Right atrium auricular region (tissue), 2 donors: ENCODE measurements around the gene TRIM36. TPM values are rescaled to one million over a fixed set of nuclear protein-coding genes. Genes with fewer than 3 reads are reported as not detected.

Experiments used
- DNase-seq: peaks from one replicate; pipeline ENCODE4 v3.0.0-alpha.2; 2019; ENCODE audit warnings: low spot score
- H3K27ac ChIP-seq, 2 donors: fragments of 200-600 bp; sonication (generic); 1 replicate in 1 of 2; 2 replicates in 1 of 2; pipeline ENCODE4 v1.5.1; 2016 to 2019
- H3K27me3 ChIP-seq, 2 donors: fragments of 200-600 bp; sonication (generic); one replicate each; pipeline versions ENCODE4 v1.5.1 to v1.6.0; 2017 to 2019
- H3K36me3 ChIP-seq: fragments of 200-600 bp; sonication (generic); one replicate; pipeline ENCODE4 v1.5.1; 2016
- H3K4me1 ChIP-seq, 2 donors: fragments of 200-600 bp; sonication (generic); one replicate each; pipeline versions ENCODE4 v1.5.1 to v1.6.0; 2017 to 2019
- H3K4me3 ChIP-seq, 2 donors: fragments of 200-600 bp; sonication (generic); 1 replicate in 1 of 2; 2 replicates in 1 of 2; pipeline ENCODE4 v1.5.1; 2017 to 2019; ENCODE audit warnings: mild to moderate bottlenecking in 1 of 2, moderate library complexity in 1 of 2
- H3K9me3 ChIP-seq, 2 donors: fragments of 200-600 bp; sonication (generic); one replicate each; pipeline ENCODE4 v1.5.1; 2019
- CTCF ChIP-seq, 2 donors: fragments of 200-600 bp; sonication (generic); IDR thresholded peaks; one replicate each; pipeline ENCODE4 v1.5.1; 2019; ENCODE audit warnings: antibody characterized with exemption in 2 of 2
- total RNA-seq, 2 donors: library from RNA; depleted of rRNA; stranded (reverse); fragments of >200 nt; gene quantifications; one replicate each; pipeline ENCODE4 v1.1.0, GENCODE V29; 2016

Gene TRIM36
- total RNA-seq, 2 donors from 2014 or later, result 0.55 to 2.0 TPM

- Histone ChIP-seq H3K27ac (no peak overlapping the region), H3K4me1 (peaks cover 0 to 20% of the 10 kb centered on the region in 2 donors), H3K9me3 (no peaks in the 10 kb centered on the region), H3K4me3 (no peak overlapping the region), H3K27me3 (no peaks in the 10 kb centered on the region), H3K36me3 (no peaks in the 10 kb centered on the region)
- no peak for DNase-seq
- no peak for TF ChIP-seq CTCF (IDR thresholded peaks at IDR 0.05)
Observed at GRCh38 chr5:115165790-115166189, 3.9 kb downstream of the TRIM36 start.

DNA sequence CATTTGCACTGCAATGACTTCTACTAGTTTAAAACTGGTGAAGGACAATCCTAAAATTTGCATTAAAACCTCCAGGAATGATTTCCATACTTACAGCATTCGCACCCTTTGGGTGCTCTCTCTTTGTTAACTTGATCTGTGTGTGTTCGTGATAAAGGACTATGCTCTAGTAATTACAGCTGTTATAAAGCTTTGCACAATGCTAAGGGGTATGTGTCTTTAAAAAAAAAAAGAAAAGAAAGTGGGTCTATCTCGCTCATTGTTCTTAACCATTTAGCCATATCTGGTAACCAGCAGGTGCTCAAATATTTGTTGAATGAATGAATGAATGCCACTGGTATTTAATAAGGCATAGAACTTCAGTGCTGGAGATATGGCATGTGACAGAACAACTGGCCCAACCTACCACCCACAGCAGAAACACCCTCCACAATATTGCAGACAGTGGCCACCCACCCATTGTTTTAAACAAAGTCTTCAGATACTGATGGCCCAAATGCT is 8.7 kb downstream of the TRIM36 start:
- Histone ChIP-seq H3K4me1 (no peaks in the 10 kb centered on the region), H3K27ac (no peak overlapping the region), H3K36me3 (no peaks in the 10 kb centered on the region), H3K4me3 (no peak overlapping the region), H3K27me3 (no peaks in the 10 kb centered on the region), H3K9me3 (peaks cover 0 to 6% of the 10 kb centered on the region in 2 donors)
- no peak for TF ChIP-seq CTCF (IDR thresholded peaks at IDR 0.05)
- DNase-seq, result no peak

DNA sequence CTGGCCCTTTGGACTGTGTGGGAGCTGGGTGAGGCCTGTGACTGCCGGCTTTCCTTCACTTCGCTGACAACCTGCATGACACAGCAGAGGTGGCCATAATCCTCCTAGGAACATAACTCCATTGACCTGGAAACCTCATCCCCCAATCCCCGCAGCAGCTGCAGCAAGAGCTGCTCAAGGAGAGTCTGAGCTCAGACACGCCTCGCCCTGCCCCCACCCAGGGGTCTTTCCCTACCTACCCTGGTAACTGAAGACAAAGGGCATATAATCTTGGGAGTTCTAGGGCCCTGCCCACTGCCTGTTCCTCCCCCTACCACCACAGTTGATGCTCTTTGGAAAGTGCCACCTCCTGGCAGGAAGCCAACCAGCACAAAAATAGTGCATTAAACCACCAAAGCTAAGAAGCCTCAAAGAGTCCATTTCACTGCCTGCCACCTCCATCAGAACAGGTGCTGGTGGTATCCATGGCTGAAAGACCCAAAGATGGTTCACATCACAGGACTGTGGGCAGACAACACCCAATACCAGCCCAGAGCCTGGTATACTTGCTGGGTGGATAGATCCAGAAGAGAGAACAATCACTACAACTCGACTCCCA is 18.4 kb downstream of the TRIM36 start:
- no peak for DNase-seq

DNA sequence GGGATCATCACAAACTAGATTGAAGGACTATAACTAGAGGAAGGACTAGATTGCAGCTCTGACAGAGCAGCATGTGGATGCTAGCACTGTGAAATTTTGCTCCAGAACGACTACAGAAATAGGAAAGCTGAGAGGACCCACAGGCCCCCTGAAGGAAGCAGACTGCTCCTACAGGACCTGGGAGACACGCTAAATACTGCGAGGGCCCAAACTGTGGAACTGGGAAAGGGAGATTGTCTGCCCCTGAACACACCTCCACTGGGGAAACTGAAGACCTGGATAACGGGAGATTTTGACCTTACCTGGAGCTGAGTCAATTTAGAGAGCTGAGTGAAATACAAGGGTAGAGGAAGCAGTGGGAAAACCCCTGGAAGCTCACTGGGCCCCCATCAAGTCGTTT is 19.2 kb downstream of the TRIM36 start:
- Histone ChIP-seq H3K27ac (no peak overlapping the region), H3K9me3 (peaks cover 0 to 13% of the 10 kb centered on the region in 2 donors), H3K4me1 (no peaks in the 10 kb centered on the region), H3K4me3 (no peak overlapping the region), H3K27me3 (no peaks in the 10 kb centered on the region), H3K36me3 (no peaks in the 10 kb centered on the region)
- DNase-seq, result no peak
- TF ChIP-seq CTCF (IDR thresholded peaks at IDR 0.05), result no peak

More for the DNA sequence above, 18.4 kb downstream of the TRIM36 start:
- no peak overlapping the region for H3K4me3 ChIP-seq
- H3K27me3 ChIP-seq, result no peaks in the 10 kb centered on the region
- no peaks in the 10 kb centered on the region for H3K36me3 ChIP-seq
- H3K27ac ChIP-seq, result no peak overlapping the region
- H3K4me1 ChIP-seq, result no peaks in the 10 kb centered on the region
- H3K9me3 ChIP-seq, result peaks cover 0 to 18% of the 10 kb centered on the region in 2 donors
- TF ChIP-seq CTCF (IDR thresholded peaks at IDR 0.05), result no peak

GRCh38 chr5:115147052-115147451 is 22.7 kb downstream of the TRIM36 start:
- no peak for DNase-seq
- Histone ChIP-seq H3K4me1 (no peaks in the 10 kb centered on the region), H3K9me3 (peaks cover 0 to 2% of the 10 kb centered on the region in 2 donors), H3K27ac (no peak overlapping the region), H3K27me3 (no peaks in the 10 kb centered on the region), H3K4me3 (no peak overlapping the region), H3K36me3 (no peaks in the 10 kb centered on the region)
- TF ChIP-seq CTCF (IDR thresholded peaks at IDR 0.05), result no peak

- no peak for DNase-seq
- Histone ChIP-seq H3K36me3 (no peaks in the 10 kb centered on the region), H3K27ac (no peak overlapping the region), H3K27me3 (no peaks in the 10 kb centered on the region), H3K4me3 (no peak overlapping the region), H3K9me3 (no peaks in the 10 kb centered on the region), H3K4me1 (no peaks in the 10 kb centered on the region)
- TF ChIP-seq CTCF (IDR thresholded peaks at IDR 0.05), result no peak
Observed at GRCh38 chr5:115136294-115136693, 33.4 kb downstream of the TRIM36 start.
